Heart right ventricle (tissue), 16 donors: ENCODE results near the gene SLC22A8. TPM values are rescaled to one million over a fixed set of nuclear protein-coding genes. Genes with fewer than 3 reads are reported as not detected.

ENCODE experiments used
- ATAC-seq, 8 donors: fragments of 200-7000 bp; cut with Tn5 transposase; one replicate each; pipeline ENCODE4 v1.9.1; 2020; ENCODE audit warnings: mild to moderate bottlenecking in 8 of 8, moderate library complexity in 8 of 8, moderate number of reproducible peaks in 1 of 8
- DNase-seq, 2 donors: peaks; one replicate each; pipeline ENCODE4 v3.0.0-alpha.2; 2020
- H3K27ac ChIP-seq, 10 donors: fragments of 200-600 bp; sonication (generic) in 2 of 10; one replicate each; pipeline versions ENCODE4 v1.5.0 to v1.8.0; 2020 to 2022; ENCODE audit warnings: mild to moderate bottlenecking in 3 of 10
- H3K27me3 ChIP-seq, 7 donors: fragments of 200-600 bp; one replicate each; pipeline ENCODE4 v1.8.0; 2021 to 2022; ENCODE audit warnings: mild to moderate bottlenecking in 2 of 7
- H3K36me3 ChIP-seq, 9 donors: fragments of 200-600 bp; sonication (generic) in 1 of 9; one replicate each; pipeline versions ENCODE4 v1.5.0 to v1.8.0; 2020 to 2022; ENCODE audit warnings: mild to moderate bottlenecking in 2 of 9
- H3K4me1 ChIP-seq, 9 donors: fragments of 200-600 bp; sonication (generic) in 1 of 9; one replicate each; pipeline versions ENCODE4 v1.5.0 to v1.8.0; 2020 to 2022; ENCODE audit warnings: mild to moderate bottlenecking in 4 of 9
- H3K4me3 ChIP-seq, 10 donors: fragments of 200-600 bp; sonication (generic) in 2 of 10; one replicate each; pipeline versions ENCODE4 v1.5.0 to v1.8.0; 2020 to 2022; ENCODE audit warnings: mild to moderate bottlenecking in 7 of 10, moderate library complexity in 2 of 10
- H3K9me3 ChIP-seq, 11 donors: fragments of 200-600 bp in 10 of 11; sonication (generic) in 2 of 11; one replicate each; pipeline versions ENCODE4 v1.5.0 to v1.8.0; 2013 to 2022; ENCODE audit warnings: mild to moderate bottlenecking in 2 of 11, control low read depth in 1 of 11, moderate library complexity in 1 of 11
- WGBS, 2 donors: extraction: QIAGEN DNeasy Blood & Tissue Kit; methylation state at CpG; one replicate each; pipeline ENCODE4 v1.1.7; 2013; ENCODE audit warnings: inconsistent platforms in 1 of 2; 5-methylcytosine and 5-hydroxymethylcytosine counted together
- intact Hi-C, 10 donors: fragments of 100-400 bp; cut with DNase I; formaldehyde crosslinking; loops; one replicate each; pipeline versions ENCODE4 v1.11.1 to v1.14.2; 2022
- polyA plus RNA-seq, 2 donors: library from polyadenylated mRNA; stranded (reverse); fragments of 200-250 nt; gene quantifications; one replicate each; pipeline ENCODE4 v1.2.3, GENCODE V29; 2013
- total RNA-seq, 10 donors: library from RNA; stranded (reverse); fragmentation: NEBNext Ultra II Directional in 3 of 10; extraction: Animal tissue kit (Norgen Biotek cat#: 25700) in 3 of 10; gene quantifications; one replicate each; pipeline versions ENCODE4 v1.2.1 to v1.2.4, GENCODE V29; 2021 to 2023
- TF ChIP-seq, protein P1 (sequence below), 9 donors: fragments of 200-600 bp; sonication (generic) in 2 of 9; IDR thresholded peaks; one replicate each; pipeline versions ENCODE4 v1.5.0 to v1.8.0; 2021 to 2022; ENCODE audit warnings: antibody characterized with exemption in 9 of 9, mild to moderate bottlenecking in 5 of 9, moderate library complexity in 1 of 9
- donor health status: Arrhythmogenic right ventricular cardiomyopathy.
- donor health status: ischemic (EF 13 %, LVEDD 7.1; RV severe dilation, severe dysfunction).
- donor health status: healthy with polysubstance abuse.
- donor health status: DM: no; HTN: yes; CAD: no.
- donor health status: DM: no; HTN: no; CAD: no.
- donor health status: ischemic (EF 25% LVEDD 6.9; RV normal size, moderate dysfunction).
- donor health status: ischemic (EF 25% LVEDD 5.7; RV mildly dilated, moderate dysfunction).
- donor health status: healthy.
- donor health status: DM: yes; HTN: yes; CAD: no.
- donor health status: Ischemic cardiomyopathy.
- donor health status: ischemic (EF 35%, LVEDD 5.7; RV mildly dilated, moderate dysfunction).
- donor health status: nonischemic (EF 11% LVEDD 7.7; RV severe dilation, severe dysfunction).
- donor health status: DM: yes; HTN: yes; CAD: no.
- donor health status: PGD.
- donor health status: ischemic (EF 29% LVEDD 5.4; RV normal size, mild dysfunction).
- donor health status: nonischemic (EF 23%, LVEDD 6.1; RV moderate dilation, normal function).

Gene SLC22A8
- total and polyA plus RNA-seq, 12 donors = not detected

DNA sequence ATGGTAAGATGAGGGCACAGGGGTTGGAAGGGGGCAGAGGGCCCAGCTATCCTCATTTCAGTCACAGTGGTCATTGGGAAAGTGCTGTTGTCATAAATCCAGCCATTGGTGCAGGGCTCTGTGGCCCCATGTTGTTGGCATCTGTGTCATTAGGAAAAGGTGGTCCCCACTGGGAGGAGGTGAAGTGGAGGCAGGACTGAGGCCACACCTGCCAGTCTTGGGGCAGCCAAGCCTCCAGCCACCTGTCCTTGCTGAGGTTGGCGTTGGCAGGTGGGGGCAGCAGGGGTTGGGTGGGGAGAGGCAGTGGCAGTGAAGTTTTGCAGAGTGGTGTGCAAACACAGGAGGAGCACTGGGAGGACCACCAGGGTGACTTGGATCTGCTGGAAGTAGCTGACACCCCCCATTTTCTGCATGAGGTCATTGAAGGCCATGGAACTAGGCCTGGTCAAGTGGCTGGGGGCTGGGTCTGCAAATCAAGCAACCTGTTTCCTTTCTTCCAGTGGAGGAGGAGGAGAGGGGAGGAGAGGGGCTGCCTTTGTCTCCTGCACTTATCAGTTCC lies 56.1 kb downstream of the SLC22A8 start:
- no peaks in the 10 kb centered on the region for H3K9me3 ChIP-seq
- TF ChIP-seq, protein P1, sequence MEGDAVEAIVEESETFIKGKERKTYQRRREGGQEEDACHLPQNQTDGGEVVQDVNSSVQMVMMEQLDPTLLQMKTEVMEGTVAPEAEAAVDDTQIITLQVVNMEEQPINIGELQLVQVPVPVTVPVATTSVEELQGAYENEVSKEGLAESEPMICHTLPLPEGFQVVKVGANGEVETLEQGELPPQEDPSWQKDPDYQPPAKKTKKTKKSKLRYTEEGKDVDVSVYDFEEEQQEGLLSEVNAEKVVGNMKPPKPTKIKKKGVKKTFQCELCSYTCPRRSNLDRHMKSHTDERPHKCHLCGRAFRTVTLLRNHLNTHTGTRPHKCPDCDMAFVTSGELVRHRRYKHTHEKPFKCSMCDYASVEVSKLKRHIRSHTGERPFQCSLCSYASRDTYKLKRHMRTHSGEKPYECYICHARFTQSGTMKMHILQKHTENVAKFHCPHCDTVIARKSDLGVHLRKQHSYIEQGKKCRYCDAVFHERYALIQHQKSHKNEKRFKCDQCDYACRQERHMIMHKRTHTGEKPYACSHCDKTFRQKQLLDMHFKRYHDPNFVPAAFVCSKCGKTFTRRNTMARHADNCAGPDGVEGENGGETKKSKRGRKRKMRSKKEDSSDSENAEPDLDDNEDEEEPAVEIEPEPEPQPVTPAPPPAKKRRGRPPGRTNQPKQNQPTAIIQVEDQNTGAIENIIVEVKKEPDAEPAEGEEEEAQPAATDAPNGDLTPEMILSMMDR (IDR thresholded peaks at IDR 0.05) = no peak
- H3K4me3 ChIP-seq = no peak overlapping the region
- no peak for ATAC-seq
- 97 to 100% methylated on average over 1 of the region's 1 CpG for WGBS, 2 donors
- peaks cover 0 to 4% (median 0%) of the 10 kb centered on the region in 7 donors for H3K27me3 ChIP-seq
- peaks cover 0 to 16% (median 8%) of the 10 kb centered on the region in 9 donors for H3K4me1 ChIP-seq
- intact Hi-C loops = no loop called here
- DNase-seq = no peak
- no peaks in the 10 kb centered on the region for H3K36me3 ChIP-seq
- H3K27ac ChIP-seq = peak overlapping the region in 3 of 10 donors; percentile 20 to 49 (median 28)

DNA sequence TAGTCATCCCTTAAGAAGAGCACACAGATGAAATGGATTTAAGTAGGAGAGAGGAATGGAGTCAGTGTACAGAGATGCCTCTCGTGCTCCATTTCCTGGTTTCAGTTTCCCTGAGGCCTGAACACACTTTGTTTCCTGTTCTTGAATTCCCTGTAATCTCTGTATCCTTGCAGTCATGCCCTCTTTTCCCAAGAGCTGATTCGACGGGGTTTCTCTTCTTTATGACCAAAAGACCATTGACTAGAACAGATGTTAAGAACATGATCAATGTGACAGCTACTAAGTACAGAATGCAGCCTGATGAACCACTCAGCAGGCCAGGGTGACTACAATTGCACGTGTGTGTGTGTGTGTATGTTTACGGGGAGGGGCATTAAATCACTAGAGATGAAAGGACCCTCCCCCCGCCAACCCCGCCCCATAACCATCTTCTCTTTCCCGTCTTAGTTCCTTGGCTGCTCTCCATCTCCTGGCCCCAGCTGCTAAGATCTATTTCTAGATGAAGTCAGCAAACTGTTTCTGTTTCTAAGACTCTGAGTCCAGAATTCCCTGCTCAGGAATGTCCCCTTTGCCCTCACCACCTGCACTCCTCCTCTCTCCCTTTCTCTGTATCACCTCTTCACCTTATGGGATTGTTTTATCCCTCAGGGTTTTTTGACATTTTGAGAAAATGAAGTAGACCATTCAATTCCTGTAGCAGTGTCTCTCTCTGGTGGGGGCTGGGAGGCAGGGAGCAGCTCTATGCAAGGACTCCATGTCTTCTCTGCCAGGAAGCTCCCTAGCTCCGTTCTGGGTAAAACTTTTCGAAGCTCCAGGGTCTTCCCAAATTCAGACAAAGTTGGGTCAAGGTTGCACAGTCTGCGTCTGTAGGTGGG lies 56.9 kb downstream of the SLC22A8 start:
- TF ChIP-seq, protein P1 (IDR thresholded peaks at IDR 0.05) = no peak
- peak overlapping the region in 5 of 10 donors; percentile 20 to 52 (median 36) for H3K27ac ChIP-seq
- DNase-seq = peak in 1 of 2 donors; percentile 42
- H3K4me1 ChIP-seq = peaks cover 0 to 16% (median 8%) of the 10 kb centered on the region in 9 donors
- WGBS, 2 donors = 30 to 47% methylated on average over 11 of the region's 11 CpGs
- H3K4me3 ChIP-seq = no peak overlapping the region
- peak in 5 of 8 donors; percentile 42 to 73 (median 55) for ATAC-seq
- H3K9me3 ChIP-seq = no peaks in the 10 kb centered on the region
- H3K27me3 ChIP-seq = peaks cover 0 to 4% (median 0%) of the 10 kb centered on the region in 7 donors
- no peaks in the 10 kb centered on the region for H3K36me3 ChIP-seq
- intact Hi-C loops = no loop called here

DNA sequence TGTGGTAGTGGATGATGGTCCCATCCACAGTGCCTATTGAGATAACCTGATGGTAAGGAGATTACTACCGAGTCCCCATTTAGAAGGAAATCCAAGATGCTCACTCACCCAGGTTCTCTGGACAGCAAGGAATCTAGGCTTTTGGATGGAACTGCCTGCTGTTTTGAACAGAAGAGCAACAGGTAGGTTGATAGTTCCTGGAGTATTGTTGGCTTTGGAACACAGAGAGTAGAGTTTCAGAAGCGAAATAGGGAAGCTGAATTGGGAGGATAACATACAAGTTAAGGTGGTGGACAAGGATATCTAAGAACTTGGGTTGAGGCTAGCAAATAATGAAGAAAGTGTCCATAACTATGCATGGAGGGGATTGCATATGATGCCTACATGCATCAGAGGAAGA lies 58.5 kb downstream of the SLC22A8 start:
- no peaks in the 10 kb centered on the region for H3K36me3 ChIP-seq
- H3K4me1 ChIP-seq = peaks cover 0 to 16% (median 8%) of the 10 kb centered on the region in 9 donors
- TF ChIP-seq, protein P1 (IDR thresholded peaks at IDR 0.05) = no peak
- H3K9me3 ChIP-seq = no peaks in the 10 kb centered on the region
- DNase-seq (no peak), ATAC-seq (no peak)
- WGBS, 2 donors = 92 to 100% methylated on average over 2 of the region's 2 CpGs
- H3K27ac ChIP-seq = no peak overlapping the region
- intact Hi-C loops = no loop called here
- peaks cover 0 to 4% (median 0%) of the 10 kb centered on the region in 7 donors for H3K27me3 ChIP-seq
- no peak overlapping the region for H3K4me3 ChIP-seq

DNA sequence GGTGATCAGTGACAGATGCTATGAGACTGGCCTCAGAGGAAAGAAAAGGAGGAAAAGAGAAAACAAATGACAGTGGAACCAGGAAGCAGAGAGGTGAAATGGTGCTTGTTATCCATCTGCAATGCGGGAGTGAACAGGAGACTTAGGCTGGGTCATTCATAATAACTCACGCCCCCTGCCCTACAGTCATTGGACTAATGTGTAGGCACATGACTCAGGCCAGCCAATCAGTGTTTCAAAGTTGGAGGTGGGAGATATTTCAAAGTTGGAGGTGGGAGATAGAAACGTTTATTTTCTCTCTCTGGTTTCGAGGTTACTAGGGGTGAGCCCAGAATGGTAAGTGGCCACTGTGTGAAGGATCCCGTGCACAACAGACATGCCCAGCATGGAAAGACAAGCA lies 61.2 kb downstream of the SLC22A8 start:
- 73% methylated on average over 5 of the region's 5 CpGs for WGBS, 2 donors

More for the DNA sequence above, 61.2 kb downstream of the SLC22A8 start:
- Histone ChIP-seq H3K27ac (no peak overlapping the region), H3K27me3 (peaks cover 0 to 4% (median 0%) of the 10 kb centered on the region in 7 donors), H3K4me1 (peaks cover 0 to 14% (median 7%) of the 10 kb centered on the region in 9 donors), H3K4me3 (no peak overlapping the region), H3K9me3 (no peaks in the 10 kb centered on the region), H3K36me3 (no peaks in the 10 kb centered on the region)
- no peak for DNase-seq
- intact Hi-C loops = no loop called here
- ATAC-seq = no peak
- TF ChIP-seq, protein P1 (IDR thresholded peaks at IDR 0.05) = no peak
